CD14-positive monocyte (primary cell): ENCODE results near the gene TBX15. TPM values are rescaled to one million over a fixed set of nuclear protein-coding genes. Genes with fewer than 3 reads are reported as not detected.

Experiments used
- DNase-seq, 3 donors: peaks; one replicate each; pipeline ENCODE4 v3.0.0-alpha.2; 2011 to 2022
- H2AFZ ChIP-seq: 2 replicates; pipeline ENCODE4 v1.6.0; 2012; ENCODE audit warnings: mild to moderate bottlenecking, low read depth, low read length, inconsistent platforms; ENCODE audit not compliant: insufficient read depth, poor library complexity, severe bottlenecking
- H3K27ac ChIP-seq, 2 donors: 1 replicate in 1 of 2; 2 replicates in 1 of 2; pipeline ENCODE4 v1.5.1; 2012 to 2013; ENCODE audit warnings: low read length in 2 of 2, control low read depth in 1 of 2, inconsistent platforms in 1 of 2, low read depth in 1 of 2, mild to moderate bottlenecking in 1 of 2
- H3K27me3 ChIP-seq, 2 donors: one replicate each; pipeline versions ENCODE4 v1.6.0 to v1.6.1; 2011 to 2013; ENCODE audit warnings: low read length in 2 of 2; ENCODE audit not compliant: control insufficient read depth in 2 of 2, insufficient read depth in 2 of 2
- H3K36me3 ChIP-seq, 2 donors: replicated peaks in 1 of 2; 1 replicate in 1 of 2; 2 replicates in 1 of 2; pipeline versions ENCODE4 v1.5.1 to v1.6.1; 2012 to 2013; ENCODE audit warnings: low read length in 2 of 2, control low read depth in 1 of 2, inconsistent platforms in 1 of 2, mild to moderate bottlenecking in 1 of 2; ENCODE audit not compliant: insufficient read depth in 2 of 2, control insufficient read depth in 1 of 2
- H3K4me1 ChIP-seq, 2 donors: 1 replicate in 1 of 2; 2 replicates in 1 of 2; pipeline versions ENCODE4 v1.5.1 to v1.6.1; 2012 to 2013; ENCODE audit warnings: low read length in 2 of 2, control low read depth in 1 of 2, inconsistent platforms in 1 of 2, mild to moderate bottlenecking in 1 of 2, moderate library complexity in 1 of 2; ENCODE audit not compliant: insufficient read depth in 2 of 2, control insufficient read depth in 1 of 2
- H3K4me2 ChIP-seq: replicated peaks from 2 replicates; pipeline ENCODE3; 2012; ENCODE audit warnings: low read length, moderate library complexity, mild to moderate bottlenecking; ENCODE audit not compliant: poor library complexity, severe bottlenecking; ENCODE audit errors: extremely low read depth
- H3K4me3 ChIP-seq, 3 experiments: fragments of 200-600 bp in 1 of 3; sonication (generic) in 1 of 3; replicated peaks in 1 of 3; 1 replicate in 2 of 3; 2 replicates in 1 of 3; pipeline ENCODE4 v1.5.1; 2011 to 2013; ENCODE audit warnings: low read length in 3 of 3, mild to moderate bottlenecking in 3 of 3, control low read depth in 2 of 3, low read depth in 2 of 3, inconsistent platforms in 1 of 3, moderate library complexity in 1 of 3
- H3K79me2 ChIP-seq: 2 replicates; pipeline ENCODE4 v1.6.0; 2012; ENCODE audit warnings: mild to moderate bottlenecking, control low read depth, inconsistent platforms, low read length, moderate library complexity; ENCODE audit not compliant: insufficient read depth
- H3K9ac ChIP-seq: 2 replicates; pipeline ENCODE4 v1.6.0; 2017; ENCODE audit warnings: low read length, mild to moderate bottlenecking; ENCODE audit not compliant: insufficient read depth, poor library complexity, severe bottlenecking
- H3K9me3 ChIP-seq, 2 donors: replicated peaks in 1 of 2; 1 replicate in 1 of 2; 2 replicates in 1 of 2; pipeline versions ENCODE4 v1.5.1 to v1.6.1; 2012 to 2013; ENCODE audit warnings: low read length in 2 of 2, control low read depth in 1 of 2; ENCODE audit not compliant: control insufficient read depth in 1 of 2, insufficient read depth in 1 of 2
- H4K20me1 ChIP-seq: 2 replicates; pipeline ENCODE4 v1.6.0; 2012; ENCODE audit warnings: mild to moderate bottlenecking, low read length, control low read depth, moderate library complexity; ENCODE audit not compliant: insufficient read depth
- H3K27ac Mint-ChIP-seq, 7 donors: one replicate each; pipeline ENCODE4 v1.8.0; 2020; ENCODE audit warnings: mild to moderate bottlenecking in 7 of 7, mixed read lengths in 7 of 7, moderate library complexity in 6 of 7, inconsistent platforms in 2 of 7
- H3K27me3 Mint-ChIP-seq, 3 donors: one replicate each; pipeline ENCODE4 v1.8.0; 2021 to 2022; ENCODE audit warnings: low read depth in 3 of 3, mild to moderate bottlenecking in 3 of 3, mixed read lengths in 3 of 3, moderate library complexity in 3 of 3, inconsistent platforms in 1 of 3
- H3K36me3 Mint-ChIP-seq, 2 donors: one replicate each; pipeline ENCODE4 v1.8.0; 2020; ENCODE audit warnings: mixed read lengths in 2 of 2, inconsistent platforms in 1 of 2, mild to moderate bottlenecking in 1 of 2
- H3K4me1 Mint-ChIP-seq: one replicate; pipeline ENCODE4 v1.8.0; 2020; ENCODE audit warnings: mild to moderate bottlenecking, mixed read lengths
- H3K4me3 Mint-ChIP-seq, 2 donors: one replicate each; pipeline ENCODE4 v1.8.0; 2020; ENCODE audit warnings: mild to moderate bottlenecking in 2 of 2, mixed read lengths in 2 of 2, moderate library complexity in 1 of 2
- H3K9me3 Mint-ChIP-seq, 7 donors: one replicate each; pipeline ENCODE4 v1.8.0; 2020 to 2022; ENCODE audit warnings: mixed read lengths in 7 of 7, mild to moderate bottlenecking in 6 of 7, moderate library complexity in 6 of 7, inconsistent platforms in 2 of 7
- CTCF ChIP-seq: fragments of 200-600 bp; IDR thresholded peaks from one replicate; pipeline ENCODE4 v1.8.0; 2022; ENCODE audit warnings: antibody characterized with exemption, mild to moderate bottlenecking
- WGBS: methylation state at CpG from one replicate; pipeline ENCODE4 v1.1.5; 2013; ENCODE audit warnings: missing lambda C conversion rate; ENCODE audit not compliant: insufficient coverage; 5-methylcytosine and 5-hydroxymethylcytosine counted together
- intact Hi-C, 2 donors: fragments of 100-400 bp; cut with micrococcal nuclease; formaldehyde crosslinking; loops; one replicate each; pipeline versions ENCODE4 v1.15.0 to v1.15.1; 2023
- polyA plus RNA-seq, 3 donors: library from polyadenylated mRNA; depleted of rRNA in 1 of 3; unstranded in 2 of 3; stranded (reverse) in 1 of 3; fragments of 300-500 nt in 2 of 3; fragments of >200 nt in 1 of 3; fragmentation: Illumina TruSeq in 2 of 3; gene quantifications; 1 replicate in 2 of 3; 2 replicates in 1 of 3; pipeline ENCODE4 v1.2.3, GENCODE V29; 2012 to 2021

TBX15 gene
- polyA plus RNA-seq, 3 donors, result not detected

GRCh38 chr1:118947003-118947765, 41.0 kb downstream of the TBX15 start:
- Histone ChIP-seq H3K9me3 (no peaks in the 10 kb centered on the region), H4K20me1 (no peaks in the 10 kb centered on the region), H2AFZ (no peak overlapping the region), H3K4me2 (no peak overlapping the region), H3K79me2 (no peaks in the 10 kb centered on the region), H3K27ac (no peak overlapping the region), H3K4me3 (no peak overlapping the region), H3K9ac (no peak overlapping the region), H3K36me3 (no peaks in the 10 kb centered on the region), H3K4me1 (no peaks in the 10 kb centered on the region), H3K27me3 (no peaks in the 10 kb centered on the region)
- no CpG with 5 or more reads among the region's 3 CpGs for WGBS
- intact Hi-C loops, result no loop called here
- Mint-ChIP-seq H3K36me3 (no peaks in the 10 kb centered on the region), H3K9me3 (peaks cover 0 to 8% (median 0%) of the 10 kb centered on the region in 7 donors), H3K27ac (no peak overlapping the region), H3K4me1 (no peaks in the 10 kb centered on the region), H3K4me3 (no peak overlapping the region), H3K27me3 (peaks cover 0 to 6% (median 0%) of the 10 kb centered on the region in 3 donors)
- DNase-seq, result no peak
- no peak for TF ChIP-seq CTCF

GRCh38 chr1:118945489-118945888, 42.7 kb downstream of the TBX15 start:
- Mint-ChIP-seq H3K27ac (no peak overlapping the region), H3K4me1 (no peaks in the 10 kb centered on the region), H3K27me3 (peaks cover 0 to 6% (median 0%) of the 10 kb centered on the region in 3 donors), H3K9me3 (peaks cover 0 to 8% (median 0%) of the 10 kb centered on the region in 7 donors), H3K36me3 (no peaks in the 10 kb centered on the region), H3K4me3 (no peak overlapping the region)
- no peaks in the 10 kb centered on the region for H3K4me1 ChIP-seq
- H3K4me2 ChIP-seq, result no peak overlapping the region
- no peaks in the 10 kb centered on the region for H3K27me3 ChIP-seq
- H3K9me3 ChIP-seq, result no peaks in the 10 kb centered on the region
- DNase-seq, result no peak
- no CpG with 5 or more reads among the region's 1 CpG for WGBS
- intact Hi-C loops, result no loop called here
- no peaks in the 10 kb centered on the region for H3K36me3 ChIP-seq
- no peak for TF ChIP-seq CTCF
- H3K9ac ChIP-seq, result no peak overlapping the region
- H3K79me2 ChIP-seq, result no peaks in the 10 kb centered on the region
- H4K20me1 ChIP-seq, result no peaks in the 10 kb centered on the region
- H2AFZ ChIP-seq, result no peak overlapping the region
- no peak overlapping the region for H3K4me3 ChIP-seq
- H3K27ac ChIP-seq, result no peak overlapping the region
